Measurements from ENCODE around the gene SMOC2. TPM values are rescaled to one million over a fixed set of nuclear protein-coding genes. Genes with fewer than 3 reads are reported as not detected.

Gene SMOC2
- total RNA-seq, 1 donor: 0.36 TPM

GRCh38 chr6:168698923-168699322, 257.9 kb downstream of the SMOC2 start:
- no peaks in the 10 kb centered on the region for H3K36me3 ChIP-seq (ENCODE audit: insufficient read depth, low read length)
- no peak overlapping the region for H3K4me3 ChIP-seq (ENCODE audit: insufficient read depth, low read length)
- no peak for TF ChIP-seq CTCF (IDR thresholded peaks at IDR 0.05; ENCODE audit: extremely low read depth, low read depth, low read length)
- no peaks in the 10 kb centered on the region for H3K9me3 ChIP-seq (ENCODE audit: low read depth, low read length)
- H3K4me2 ChIP-seq (ENCODE audit: insufficient read depth, low read length): no peak overlapping the region
- H3K4me1 ChIP-seq (ENCODE audit: insufficient read depth, low read length): no peaks in the 10 kb centered on the region
- no peak overlapping the region for H3K27ac ChIP-seq (ENCODE audit: low read depth, low read length)
- H2AFZ ChIP-seq (ENCODE audit: low read length): no peak overlapping the region
- no peaks in the 10 kb centered on the region for H3K79me2 ChIP-seq (ENCODE audit: insufficient read depth, low read length)
- no peak for DNase-seq (ENCODE audit: insufficient read length, low spot score, missing footprints)
- H4K20me1 ChIP-seq (ENCODE audit: insufficient read depth, low read length): no peaks in the 10 kb centered on the region
- H3K27me3 ChIP-seq (ENCODE audit: insufficient read depth, low read length): no peaks in the 10 kb centered on the region

- Histone ChIP-seq H2AFZ (ENCODE audit: low read length) (no peak overlapping the region), H3K79me2 (ENCODE audit: insufficient read depth, low read length) (no peaks in the 10 kb centered on the region), H4K20me1 (ENCODE audit: insufficient read depth, low read length) (no peaks in the 10 kb centered on the region), H3K4me3 (ENCODE audit: insufficient read depth, low read length) (no peak overlapping the region), H3K27me3 (ENCODE audit: insufficient read depth, low read length) (no peaks in the 10 kb centered on the region), H3K27ac (ENCODE audit: low read depth, low read length) (no peak overlapping the region), H3K36me3 (ENCODE audit: insufficient read depth, low read length) (no peaks in the 10 kb centered on the region), H3K4me2 (ENCODE audit: insufficient read depth, low read length) (no peak overlapping the region), H3K9me3 (ENCODE audit: low read depth, low read length) (no peaks in the 10 kb centered on the region), H3K4me1 (ENCODE audit: insufficient read depth, low read length) (no peaks in the 10 kb centered on the region)
- TF ChIP-seq CTCF (IDR thresholded peaks at IDR 0.05; ENCODE audit: extremely low read depth, low read depth, low read length): no peak
- no peak for DNase-seq (ENCODE audit: insufficient read length, low spot score, missing footprints)
Measured at GRCh38 chr6:168699631-168700295, 258.8 kb downstream of the SMOC2 start.

GRCh38 chr6:168700880-168701279, 259.9 kb downstream of the SMOC2 start:
- no peak overlapping the region for H3K4me2 ChIP-seq (ENCODE audit: insufficient read depth, low read length)
- H2AFZ ChIP-seq (ENCODE audit: low read length): no peak overlapping the region
- no peak for TF ChIP-seq CTCF (IDR thresholded peaks at IDR 0.05; ENCODE audit: extremely low read depth, low read depth, low read length)
- no peak overlapping the region for H3K27ac ChIP-seq (ENCODE audit: low read depth, low read length)
- no peaks in the 10 kb centered on the region for H3K36me3 ChIP-seq (ENCODE audit: insufficient read depth, low read length)
- H4K20me1 ChIP-seq (ENCODE audit: insufficient read depth, low read length): no peaks in the 10 kb centered on the region
- H3K4me3 ChIP-seq (ENCODE audit: insufficient read depth, low read length): no peak overlapping the region
- no peaks in the 10 kb centered on the region for H3K4me1 ChIP-seq (ENCODE audit: insufficient read depth, low read length)
- H3K79me2 ChIP-seq (ENCODE audit: insufficient read depth, low read length): no peaks in the 10 kb centered on the region
- H3K27me3 ChIP-seq (ENCODE audit: insufficient read depth, low read length): no peaks in the 10 kb centered on the region
- no peaks in the 10 kb centered on the region for H3K9me3 ChIP-seq (ENCODE audit: low read depth, low read length)
- DNase-seq (ENCODE audit: insufficient read length, low spot score, missing footprints): no peak

GRCh38 chr6:168703990-168704389, 263.0 kb downstream of the SMOC2 start:
- Histone ChIP-seq H3K4me1 (ENCODE audit: insufficient read depth, low read length) (no peaks in the 10 kb centered on the region), H3K27me3 (ENCODE audit: insufficient read depth, low read length) (no peaks in the 10 kb centered on the region), H3K36me3 (ENCODE audit: insufficient read depth, low read length) (no peaks in the 10 kb centered on the region), H3K79me2 (ENCODE audit: insufficient read depth, low read length) (no peaks in the 10 kb centered on the region), H3K9me3 (ENCODE audit: low read depth, low read length) (no peaks in the 10 kb centered on the region), H3K4me3 (ENCODE audit: insufficient read depth, low read length) (no peak overlapping the region), H3K4me2 (ENCODE audit: insufficient read depth, low read length) (no peak overlapping the region), H4K20me1 (ENCODE audit: insufficient read depth, low read length) (no peaks in the 10 kb centered on the region), H3K27ac (ENCODE audit: low read depth, low read length) (no peak overlapping the region), H2AFZ (ENCODE audit: low read length) (no peak overlapping the region)
- no peak for TF ChIP-seq CTCF (IDR thresholded peaks at IDR 0.05; ENCODE audit: extremely low read depth, low read depth, low read length)
- DNase-seq (ENCODE audit: insufficient read length, low spot score, missing footprints): no peak
